LHCN-M2 (cell line): ENCODE data around the gene PRKAR1B. TPM values are rescaled to one million over a fixed set of nuclear protein-coding genes. Genes with fewer than 3 reads are reported as not detected.
A peak's percentile ranks its signal among the peaks of the same experiment; 100 is the strongest.
"Not testable (repeated sequence)": the region's sequence is repeated elsewhere in the genome, so short reads cannot be mapped to it uniquely, and the experiment has no call there.

ENCODE experiments used
- DNase-seq: peaks from one replicate; pipeline ENCODE4 v3.0.0-alpha.2; 2012; ENCODE audit warnings: low read depth
- total RNA-seq: library from RNA; depleted of rRNA; stranded (reverse); fragments of >200 nt; gene quantifications from 2 replicates; pipeline ENCODE4 v1.2.3, GENCODE V29; 2014

Gene PRKAR1B
- total RNA-seq, 1 experiment from 2014 or later, result 23.0 TPM

DNA sequence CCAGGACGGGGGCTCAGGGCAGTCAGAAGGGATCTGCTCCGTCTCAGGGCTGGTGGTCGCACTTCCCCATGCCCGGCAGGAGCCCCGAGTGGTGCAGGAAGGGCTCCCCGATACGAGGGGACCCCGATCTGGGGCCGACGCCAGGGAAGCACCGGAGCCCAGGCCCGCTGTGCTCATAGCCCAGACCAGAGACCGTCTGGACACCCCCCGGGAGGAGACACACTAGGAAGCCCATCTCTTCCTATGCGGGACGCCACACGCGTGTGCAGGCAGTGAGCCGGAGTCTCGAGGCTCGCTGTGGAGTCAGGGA, 167.7 kb downstream of the PRKAR1B start:
- no peak for DNase-seq

DNA sequence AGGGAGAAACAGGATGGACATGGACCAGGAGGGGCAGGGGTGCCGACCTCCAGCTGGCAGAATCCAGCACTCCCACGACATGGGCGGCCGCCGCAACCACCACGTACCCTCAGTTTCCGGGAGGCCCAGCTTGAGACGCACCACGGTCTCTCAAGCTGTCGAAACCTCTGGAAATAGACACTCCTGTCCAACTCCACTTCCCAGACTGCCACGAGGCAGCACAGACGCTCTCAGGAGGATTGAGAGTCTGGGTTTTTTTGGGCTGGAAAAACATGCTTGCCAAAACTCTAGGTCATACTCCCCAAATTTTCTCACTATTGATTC, 169.6 kb downstream of the PRKAR1B start:
- DNase-seq, result no peak

DNA sequence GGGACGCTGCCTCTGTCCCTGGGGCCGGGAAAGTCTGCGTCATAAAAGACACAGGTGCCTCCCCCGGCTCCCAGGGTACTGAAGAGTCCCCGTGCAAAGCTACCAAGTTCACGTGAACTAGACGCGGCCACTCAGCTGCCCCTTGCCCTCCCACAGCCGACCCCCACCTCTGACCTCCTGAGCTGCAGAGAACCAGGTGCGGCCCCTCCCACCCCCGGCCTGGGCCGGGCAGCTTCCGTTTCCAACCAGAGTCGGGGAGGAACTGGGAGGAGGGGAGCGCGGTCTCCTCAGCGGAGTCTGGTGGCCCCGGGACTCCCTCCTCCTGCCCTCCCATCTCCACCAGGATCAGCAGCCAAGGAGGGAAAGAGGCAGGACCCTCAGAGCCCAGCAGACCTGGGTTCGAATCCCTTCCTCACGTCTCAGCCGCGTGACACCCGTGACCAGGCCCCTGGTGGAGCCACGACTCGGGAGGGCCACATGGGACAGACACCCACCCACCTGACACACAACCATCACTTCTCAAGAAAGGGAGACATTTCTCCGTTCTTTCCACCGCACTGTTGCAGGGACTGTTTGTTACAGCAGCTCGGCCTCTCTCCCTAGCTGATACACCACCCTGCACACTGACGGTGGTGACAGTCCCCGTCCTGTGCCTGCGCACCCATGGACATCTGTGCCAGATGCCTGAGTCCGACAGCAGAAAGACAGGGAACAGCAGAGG, 170.1 kb downstream of the PRKAR1B start:
- no peak for DNase-seq

- DNase-seq, result no peak
These were observed 170.7 kb downstream of the PRKAR1B start for GRCh38 chr7:556291-556826.

GRCh38 chr7:555551-556160, 171.4 kb downstream of the PRKAR1B start:
- no peak for DNase-seq

DNA sequence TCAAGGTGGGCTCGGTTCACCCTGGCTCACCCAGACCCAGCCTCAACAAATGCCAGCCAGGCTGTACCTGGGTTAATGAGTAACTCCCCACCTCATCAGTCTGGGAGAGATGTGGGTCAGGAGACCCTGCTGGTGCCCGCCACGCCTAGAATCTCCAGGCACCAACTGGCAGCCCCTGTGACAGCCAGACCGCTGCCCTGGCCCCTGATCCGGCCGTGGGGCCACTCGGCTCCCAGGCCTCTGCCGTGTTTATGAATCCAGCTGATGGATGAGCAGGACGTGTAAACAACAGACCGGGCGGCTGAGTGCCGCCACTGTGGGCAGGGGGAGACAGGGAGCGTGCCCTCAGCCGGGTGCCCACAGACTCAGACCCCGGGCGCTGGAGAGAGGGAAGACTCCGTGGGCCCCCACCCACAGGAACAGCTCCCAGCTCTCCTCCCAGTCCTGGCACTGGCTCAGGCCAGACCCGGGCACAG, 173.4 kb downstream of the PRKAR1B start:
- no peak for DNase-seq

GRCh38 chr7:552868-553635, 174.0 kb downstream of the PRKAR1B start:
- DNase-seq, result no peak

DNA sequence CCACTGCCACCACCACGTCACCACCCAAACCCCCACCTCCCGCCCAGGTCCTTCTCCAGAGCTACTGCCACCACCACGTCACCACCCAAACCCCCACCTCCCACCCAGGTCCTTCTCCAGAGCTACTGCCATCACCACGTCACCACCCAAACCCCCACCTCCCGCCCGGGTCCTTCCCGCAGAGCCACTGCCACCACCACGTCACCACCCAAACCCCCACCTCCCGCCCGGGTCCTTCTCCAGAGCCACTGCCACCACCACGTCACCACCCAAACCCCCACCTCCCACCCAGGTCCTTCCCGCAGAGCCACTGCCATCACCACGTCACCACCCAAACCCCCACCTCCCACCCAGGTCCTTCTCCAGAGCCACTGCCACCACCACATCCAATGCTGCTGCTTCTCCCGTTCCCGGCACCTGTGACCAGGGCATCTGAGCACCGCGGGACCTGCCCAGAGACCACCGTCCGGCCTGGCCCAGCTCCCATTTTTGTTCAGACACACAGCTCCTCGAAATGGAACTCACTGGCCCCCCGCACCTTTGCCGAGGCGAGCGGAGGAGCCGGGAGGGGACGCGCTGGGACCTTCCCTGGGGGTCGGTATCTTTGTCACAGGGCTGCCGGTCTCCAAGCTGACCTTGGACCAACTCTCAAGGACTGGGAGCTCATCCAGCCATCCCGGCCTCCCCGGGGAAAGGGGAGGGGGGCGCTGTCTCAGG, 174.8 kb downstream of the PRKAR1B start:
- DNase-seq, result not testable (repeated sequence)

DNA sequence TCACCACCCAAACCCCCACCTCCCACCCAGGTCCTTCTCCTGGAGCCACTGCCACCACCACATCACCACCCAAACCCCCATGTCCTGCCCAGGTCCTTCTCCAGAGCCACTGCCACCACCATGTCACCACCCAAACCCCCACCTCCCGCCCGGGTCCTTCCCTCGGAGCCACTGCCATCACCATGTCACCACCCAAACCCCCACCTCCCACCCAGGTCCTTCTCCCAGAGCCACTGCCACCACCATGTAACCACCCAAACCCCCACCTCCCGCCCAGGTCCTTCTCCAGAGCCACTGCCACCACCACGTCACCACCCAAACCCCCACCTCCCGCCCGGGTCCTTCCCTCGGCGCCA, 175.5 kb downstream of the PRKAR1B start:
- not testable (repeated sequence) for DNase-seq

- no peak for DNase-seq
These were observed 176.0 kb downstream of the PRKAR1B start for GRCh38 chr7:550881-551614.

GRCh38 chr7:549891-550625, 177.0 kb downstream of the PRKAR1B start:
- no peak for DNase-seq

GRCh38 chr7:549066-549890, 177.8 kb downstream of the PRKAR1B start:
- DNase-seq, result no peak

DNA sequence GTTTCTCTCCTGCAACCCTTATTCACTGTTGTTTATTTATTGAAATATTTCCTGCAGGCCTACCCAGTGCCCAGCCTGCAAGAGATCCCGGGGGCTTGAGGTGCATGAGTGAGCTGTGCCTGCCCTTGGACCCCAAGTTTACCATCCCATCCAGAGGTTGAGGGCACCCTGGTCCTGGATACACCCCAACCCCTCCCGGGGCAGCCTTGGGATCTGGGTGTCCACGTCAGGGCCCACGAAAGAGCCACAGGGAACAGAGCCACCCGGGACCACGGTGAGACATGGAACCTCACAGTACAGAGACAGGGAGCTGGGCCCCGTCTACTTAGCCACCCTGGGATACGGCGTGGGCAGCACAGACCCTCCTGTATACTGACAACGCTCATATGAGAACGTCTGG, 178.7 kb downstream of the PRKAR1B start:
- no peak for DNase-seq

DNA sequence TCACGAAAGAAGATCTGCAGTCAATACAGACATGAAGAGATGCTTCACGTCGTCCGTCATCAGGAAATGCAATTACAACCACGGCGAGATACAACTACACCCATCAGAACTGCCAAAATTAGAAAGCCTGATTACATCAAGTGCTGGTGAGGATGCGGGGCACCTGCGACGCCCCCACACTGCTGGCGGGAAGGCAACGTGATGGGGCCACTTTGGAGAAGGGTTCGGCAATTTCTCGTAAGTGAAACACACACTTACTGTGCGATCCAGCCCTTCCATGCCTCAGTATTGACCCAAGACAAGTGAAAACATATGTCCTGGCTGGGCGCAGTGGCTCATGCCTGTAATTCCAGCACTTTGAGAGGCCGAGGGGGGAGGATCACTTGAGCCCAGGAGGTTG, 181.6 kb downstream of the PRKAR1B start:
- no peak for DNase-seq

DNA sequence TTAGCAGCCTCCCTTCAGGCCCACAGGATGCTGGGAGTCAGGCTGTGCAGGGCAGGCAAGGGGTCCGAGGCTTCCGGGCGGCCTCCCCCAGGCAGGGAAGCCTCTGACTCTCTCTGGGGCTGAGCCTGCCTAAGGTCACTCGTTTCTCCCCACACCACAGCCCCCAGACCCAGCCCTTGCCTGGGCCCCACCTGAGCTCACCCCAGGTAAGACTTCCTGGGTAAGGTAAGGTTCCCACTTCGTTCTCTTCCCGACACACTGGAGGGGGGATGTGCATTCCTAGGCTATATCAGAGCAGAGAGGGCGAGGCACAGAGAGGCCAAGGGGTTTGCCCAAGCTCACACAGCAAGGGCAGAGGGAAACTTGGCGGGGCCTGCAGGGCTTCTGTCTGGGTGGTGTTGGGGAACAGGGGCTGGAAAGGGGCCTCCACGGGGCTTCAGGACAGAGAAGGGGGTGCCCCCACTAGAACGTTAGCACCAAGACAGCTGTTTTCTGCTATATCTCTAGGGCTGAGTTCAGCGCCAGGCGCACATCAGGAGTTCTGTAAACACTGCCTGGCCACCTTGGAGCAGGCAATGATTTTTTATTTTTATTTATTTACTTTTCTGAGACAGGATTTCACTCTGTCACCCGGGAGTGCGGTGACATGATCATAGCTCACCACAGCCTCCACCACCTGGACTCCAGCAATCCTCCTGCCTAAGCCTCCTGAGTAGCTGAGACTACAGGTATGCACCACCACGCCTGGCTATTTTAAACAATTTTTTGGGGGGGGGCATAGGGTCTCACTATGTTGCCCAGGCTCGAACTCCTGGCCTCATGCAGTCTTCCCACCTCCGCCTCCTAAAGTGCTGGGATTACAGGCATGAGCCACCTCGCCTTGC, 182.5 kb downstream of the PRKAR1B start:
- no peak for DNase-seq

DNA sequence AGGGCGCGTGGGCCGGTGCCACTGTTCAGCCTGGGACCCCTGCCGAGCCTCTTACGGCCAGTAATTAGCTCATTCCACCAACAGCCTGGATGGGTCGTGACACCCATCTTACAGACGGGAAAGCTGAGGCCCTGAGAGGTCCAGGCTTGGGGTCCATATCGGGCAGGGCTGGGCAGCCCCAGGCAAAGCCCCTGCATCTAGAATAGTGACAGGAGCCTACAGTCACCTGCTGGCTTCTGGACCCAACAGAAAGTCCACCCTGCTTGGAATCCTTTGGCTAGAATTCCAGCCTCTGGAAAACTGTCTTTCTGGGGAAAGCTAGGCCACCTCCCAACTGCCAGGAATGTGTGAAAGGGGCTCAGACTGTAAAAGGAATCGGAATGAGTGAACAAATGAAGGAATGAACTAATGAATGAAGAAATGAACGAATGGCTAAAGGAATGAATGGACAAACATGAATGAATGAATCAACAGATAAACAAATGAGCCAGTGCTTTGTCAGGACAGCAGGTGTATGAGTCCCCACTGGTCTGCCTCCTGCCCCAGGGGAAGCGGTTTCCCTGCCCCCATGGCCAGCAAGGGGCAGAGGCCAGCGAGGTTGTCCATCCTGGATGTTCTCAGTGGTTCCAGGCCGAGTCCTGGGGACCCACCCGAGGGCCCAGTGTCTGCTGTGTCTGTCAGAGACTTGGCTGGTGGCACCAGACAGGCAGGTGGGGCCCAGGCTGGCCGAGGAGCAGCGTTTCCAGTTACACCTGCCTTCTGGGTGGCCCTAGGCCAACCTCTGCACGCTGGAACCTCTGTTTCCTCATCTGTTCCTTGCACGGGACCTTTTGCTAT, 183.4 kb downstream of the PRKAR1B start:
- DNase-seq, result no peak

- peak; percentile 99 for DNase-seq
These were observed 184.2 kb downstream of the PRKAR1B start for GRCh38 chr7:542713-543500.
